ENCODE results near the gene FBXL13.

GRCh38 chr7:103031781-103032180 is 42.8 kb downstream of the FBXL13 start:
- no peak for TF ChIP-seq CTCF (IDR thresholded peaks at IDR 0.05)
- no peak for TF ChIP-seq POLR2A (IDR thresholded peaks at IDR 0.05)
- no peak for TF ChIP-seq POLR2AphosphoS5 (IDR thresholded peaks at IDR 0.05; ENCODE audit: insufficient read depth in 1 of 2, low read depth in 1 of 2)

Data from vagina (tissue), 2 donors.